CD4-positive, alpha-beta T cell treated with Interleukin-21 for 1 hour (primary cell): ENCODE data around the gene SAMD4A.
"Not testable (repeated sequence)": the region's sequence is repeated elsewhere in the genome, so short reads cannot be mapped to it uniquely, and the experiment has no call there.

Source experiments
- DNase-seq: peaks from one replicate; pipeline ENCODE4 v3.0.0-alpha.2; 2020

SAMD4A gene

GRCh38 chr14:54787261-54787660 is 220.3 kb downstream of the SAMD4A start:
- no peak for DNase-seq

GRCh38 chr14:54788701-54789100 is 221.8 kb downstream of the SAMD4A start:
- DNase-seq, result no peak

GRCh38 chr14:54789166-54789565 is 222.2 kb downstream of the SAMD4A start:
- no peak for DNase-seq

- DNase-seq, result no peak
These were observed 223.0 kb downstream of the SAMD4A start for GRCh38 chr14:54789781-54790480.

GRCh38 chr14:54791001-54791400 is 224.1 kb downstream of the SAMD4A start:
- DNase-seq, result no peak

GRCh38 chr14:54792288-54792687 is 225.4 kb downstream of the SAMD4A start:
- DNase-seq, result no peak

- no peak for DNase-seq
These were observed 227.2 kb downstream of the SAMD4A start for GRCh38 chr14:54794159-54794558.

GRCh38 chr14:54794796-54795195 is 227.9 kb downstream of the SAMD4A start:
- no peak for DNase-seq

- DNase-seq, result no peak
These were observed 230.0 kb downstream of the SAMD4A start for GRCh38 chr14:54796961-54797360.

GRCh38 chr14:54797556-54797955 is 230.6 kb downstream of the SAMD4A start:
- DNase-seq, result no peak

GRCh38 chr14:54797986-54798385 is 231.1 kb downstream of the SAMD4A start:
- no peak for DNase-seq

- no peak for DNase-seq
These were observed 231.7 kb downstream of the SAMD4A start for GRCh38 chr14:54798465-54799124.

GRCh38 chr14:54801482-54801881 is 234.6 kb downstream of the SAMD4A start:
- not testable (repeated sequence) for DNase-seq

- DNase-seq, result no peak
These were observed 236.5 kb downstream of the SAMD4A start for GRCh38 chr14:54803396-54803795.

GRCh38 chr14:54803926-54804537 is 237.1 kb downstream of the SAMD4A start:
- no peak for DNase-seq

GRCh38 chr14:54804538-54805041 is 237.7 kb downstream of the SAMD4A start:
- no peak for DNase-seq

GRCh38 chr14:54805070-54805444 is 238.1 kb downstream of the SAMD4A start:
- DNase-seq, result no peak

- DNase-seq, result peak; percentile 61
These were observed 238.8 kb downstream of the SAMD4A start for GRCh38 chr14:54805445-54806322.

GRCh38 chr14:54806616-54807015 is 239.7 kb downstream of the SAMD4A start:
- DNase-seq, result no peak

- DNase-seq, result no peak
These were observed 240.5 kb downstream of the SAMD4A start for GRCh38 chr14:54807428-54807827.

- DNase-seq, result no peak
These were observed 241.0 kb downstream of the SAMD4A start for GRCh38 chr14:54807881-54808280.

- no peak for DNase-seq
These were observed 241.6 kb downstream of the SAMD4A start for GRCh38 chr14:54808326-54809161.
